H9 (cell line): ENCODE measurements around the gene ATP1B2. TPM values are rescaled to one million over a fixed set of nuclear protein-coding genes. Genes with fewer than 3 reads are reported as not detected.

Experiments used
- DNase-seq: peaks from one replicate; pipeline ENCODE4 v3.0.0-alpha.2; 2017
- H2AFZ ChIP-seq: one replicate; pipeline ENCODE4 v1.6.1; 2013; ENCODE audit warnings: mild to moderate bottlenecking, low read length, control low read depth, moderate library complexity
- H2AK5ac ChIP-seq: 2 replicates; pipeline ENCODE4 v1.6.1; 2013; ENCODE audit warnings: low read length, control low read depth, mixed read lengths; ENCODE audit not compliant: insufficient read length
- H2BK120ac ChIP-seq: one replicate; pipeline ENCODE4 v1.6.1; 2013; ENCODE audit warnings: low read depth, mild to moderate bottlenecking, low read length, control low read depth, inconsistent platforms; ENCODE audit not compliant: poor library complexity, severe bottlenecking
- H2BK12ac ChIP-seq: 2 replicates; pipeline ENCODE4 v1.6.1; 2013; ENCODE audit warnings: low read length, control low read depth, mixed read lengths, low read depth; ENCODE audit not compliant: insufficient read length
- H2BK15ac ChIP-seq: 2 replicates; pipeline ENCODE4 v1.6.1; 2013; ENCODE audit warnings: low read depth, low read length, control low read depth
- H2BK20ac ChIP-seq: one replicate; pipeline ENCODE4 v1.6.1; 2013; ENCODE audit warnings: low read depth, mild to moderate bottlenecking, low read length, control low read depth, inconsistent platforms; ENCODE audit not compliant: poor library complexity, severe bottlenecking
- H2BK5ac ChIP-seq: 2 replicates; pipeline ENCODE4 v1.6.1; 2013; ENCODE audit warnings: low read length, control low read depth, mixed read lengths; ENCODE audit not compliant: insufficient read length
- H3K14ac ChIP-seq: 2 replicates; pipeline ENCODE4 v1.6.1; 2013; ENCODE audit warnings: low read length, control low read depth; ENCODE audit not compliant: insufficient read depth
- H3K18ac ChIP-seq: 2 replicates; pipeline ENCODE4 v1.6.1; 2013; ENCODE audit warnings: low read depth, mild to moderate bottlenecking, mixed read lengths, low read length, control low read depth; ENCODE audit not compliant: insufficient read length
- H3K23ac ChIP-seq: 2 replicates; pipeline ENCODE4 v1.6.1; 2013; ENCODE audit warnings: low read length, control low read depth, mixed read lengths, low read depth; ENCODE audit not compliant: insufficient read length
- H3K23me2 ChIP-seq: 2 replicates; pipeline ENCODE4 v1.6.1; 2013; ENCODE audit warnings: low read depth, mild to moderate bottlenecking, mixed read lengths, low read length, control low read depth; ENCODE audit not compliant: insufficient read length, poor library complexity, severe bottlenecking
- H3K27ac ChIP-seq: 2 replicates; pipeline ENCODE4 v1.5.1; 2013; ENCODE audit warnings: low read length, control low read depth, mixed read lengths, low read depth; ENCODE audit not compliant: insufficient read length
- H3K27me3 ChIP-seq: 2 replicates; pipeline ENCODE4 v1.6.1; 2013; ENCODE audit warnings: low read length, control low read depth, inconsistent platforms; ENCODE audit not compliant: insufficient read depth
- H3K4ac ChIP-seq: 2 replicates; pipeline ENCODE4 v1.6.1; 2013; ENCODE audit warnings: low read depth, mild to moderate bottlenecking, control low read depth, inconsistent platforms, low read length, moderate library complexity
- H3K4me1 ChIP-seq: 2 replicates; pipeline ENCODE4 v1.6.1; 2013; ENCODE audit warnings: low read length, control low read depth, inconsistent platforms; ENCODE audit not compliant: insufficient read depth
- H3K4me2 ChIP-seq: 2 replicates; pipeline ENCODE4 v1.6.1; 2013; ENCODE audit warnings: low read length, control low read depth, mixed read lengths; ENCODE audit not compliant: insufficient read length, insufficient read depth
- H3K56ac ChIP-seq: 2 replicates; pipeline ENCODE4 v1.6.1; 2013; ENCODE audit warnings: low read depth, mild to moderate bottlenecking, mixed read lengths, low read length, control low read depth; ENCODE audit not compliant: insufficient read length
- H3K79me1 ChIP-seq: 2 replicates; pipeline ENCODE4 v1.6.1; 2013; ENCODE audit warnings: low read depth, mild to moderate bottlenecking, moderate library complexity, low read length, control low read depth, inconsistent platforms; ENCODE audit not compliant: insufficient read depth, poor library complexity, severe bottlenecking
- H3K79me2 ChIP-seq: 2 replicates; pipeline ENCODE4 v1.6.1; 2013; ENCODE audit warnings: low read length, control low read depth, inconsistent platforms; ENCODE audit not compliant: insufficient read depth
- H3K9ac ChIP-seq: 2 replicates; pipeline ENCODE4 v1.6.1; 2013; ENCODE audit warnings: low read length, control low read depth, mixed read lengths; ENCODE audit not compliant: insufficient read length; ENCODE audit errors: extremely low read depth
- H3K9me3 ChIP-seq: one replicate; pipeline ENCODE4 v1.6.1; 2013; ENCODE audit warnings: low read depth, low read length, inconsistent platforms; ENCODE audit not compliant: control insufficient read depth
- H3T11ph ChIP-seq: one replicate; pipeline ENCODE4 v1.6.1; 2013; ENCODE audit warnings: mild to moderate bottlenecking, low read length, control low read depth, inconsistent platforms
- H4K20me1 ChIP-seq: one replicate; pipeline ENCODE4 v1.6.1; 2013; ENCODE audit not compliant: control insufficient read depth, insufficient read length, insufficient read depth
- H4K5ac ChIP-seq: 2 replicates; pipeline ENCODE4 v1.6.1; 2013; ENCODE audit warnings: low read depth, mild to moderate bottlenecking, mixed read lengths, low read length, control low read depth; ENCODE audit not compliant: insufficient read length
- H4K8ac ChIP-seq: replicated peaks from 2 replicates; pipeline ENCODE4 v1.6.1; 2013; ENCODE audit warnings: low read length, control low read depth, mixed read lengths, low read depth; ENCODE audit not compliant: insufficient read length
- H4K91ac ChIP-seq: 2 replicates; pipeline ENCODE4 v1.6.1; 2013; ENCODE audit warnings: low read depth, mild to moderate bottlenecking, moderate library complexity, mixed read lengths, low read length, control low read depth; ENCODE audit not compliant: insufficient read length
- H3K27ac Mint-ChIP-seq, 3 experiments: 2 replicates in 2 of 3; 3 replicates in 1 of 3; pipeline ENCODE4 v1.8.0; 2020 to 2021; ENCODE audit warnings: mixed read lengths in 3 of 3, mild to moderate bottlenecking in 1 of 3, moderate library complexity in 1 of 3
- H3K27me3 Mint-ChIP-seq: 2 replicates; pipeline ENCODE4 v1.8.0; 2021; ENCODE audit warnings: low read depth, mild to moderate bottlenecking, moderate library complexity, mixed read lengths
- H3K36me3 Mint-ChIP-seq, 3 experiments: 2 replicates in 2 of 3; 3 replicates in 1 of 3; pipeline ENCODE4 v1.8.0; 2020 to 2021; ENCODE audit warnings: low read depth in 3 of 3, mixed read lengths in 3 of 3; ENCODE audit not compliant: insufficient read depth in 1 of 3
- H3K4me1 Mint-ChIP-seq, 2 experiments: 2 replicates each; pipeline ENCODE4 v1.8.0; 2020; ENCODE audit warnings: mixed read lengths in 2 of 2
- H3K4me3 Mint-ChIP-seq, 2 experiments: 2 replicates in 1 of 2; 3 replicates in 1 of 2; pipeline ENCODE4 v1.8.0; 2020 to 2021; ENCODE audit warnings: mild to moderate bottlenecking in 2 of 2, mixed read lengths in 2 of 2, moderate library complexity in 1 of 2
- H3K9me3 Mint-ChIP-seq, 2 experiments: 2 replicates in 1 of 2; 3 replicates in 1 of 2; pipeline ENCODE4 v1.8.0; 2020; ENCODE audit warnings: mild to moderate bottlenecking in 2 of 2, mixed read lengths in 2 of 2, moderate library complexity in 1 of 2
- WGBS: extraction: QIAGEN DNeasy Blood & Tissue Kit; methylation state at CpG from one replicate; pipeline ENCODE4 v1.1.7; 2013; ENCODE audit warnings: missing lambda C conversion rate, low lambda C conversion rate, mixed read lengths; ENCODE audit not compliant: insufficient read length; ENCODE audit errors: extremely low coverage; 5-methylcytosine and 5-hydroxymethylcytosine counted together
- total RNA-seq: library from RNA; stranded (reverse); gene quantifications from 2 replicates; pipeline ENCODE4 v1.2.1, GENCODE V29; 2021
- TF ChIP-seq, protein P1 (sequence below): fragments of 200-600 bp; sonication (generic); conservative IDR thresholded peaks from 3 replicates; pipeline ENCODE4 v1.8.0; 2021; ENCODE audit warnings: antibody characterized with exemption, mild to moderate bottlenecking

Gene ATP1B2
- total RNA-seq, 1 experiment from 2014 or later = 16.2 TPM

DNA sequence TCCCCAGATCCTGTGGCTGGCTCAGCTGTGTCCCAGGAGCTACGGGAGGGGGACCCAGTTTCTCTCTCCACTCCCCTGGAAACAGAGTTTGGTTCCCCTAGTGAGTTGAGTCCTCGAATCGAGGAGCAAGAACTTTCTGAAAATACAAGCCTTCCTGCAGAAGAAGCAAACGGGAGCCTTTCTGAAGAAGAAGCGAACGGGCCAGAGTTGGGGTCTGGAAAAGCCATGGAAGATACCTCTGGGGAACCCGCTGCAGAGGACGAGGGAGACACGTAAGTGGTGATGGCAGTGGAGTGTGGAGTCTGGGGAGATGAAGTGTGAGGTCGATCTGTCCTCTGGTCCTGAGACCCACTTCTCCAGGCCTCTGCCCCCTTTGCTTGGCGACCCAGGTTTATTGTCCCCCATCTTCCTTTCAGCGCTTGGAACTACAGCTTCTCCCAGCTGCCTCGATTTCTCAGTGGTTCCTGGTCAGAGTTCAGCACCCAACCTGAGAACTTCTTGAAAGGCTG lies 38.1 kb downstream of the ATP1B2 start:
- Histone ChIP-seq H4K5ac (no peak overlapping the region), H3K27me3 (no peaks in the 10 kb centered on the region), H2BK20ac (no peak overlapping the region), H3K4me1 (no peaks in the 10 kb centered on the region; the same call in 1 of the 2 replicates), H2BK12ac (no peak overlapping the region), H3K4ac (no peak overlapping the region), H3K23ac (no peak overlapping the region), H4K8ac (no peak overlapping the region), H3K18ac (no peak overlapping the region), H2BK120ac (no peak overlapping the region), H3K56ac (no peak overlapping the region), H3K14ac (no peak overlapping the region; the same call in 1 of the 2 replicates), H3T11ph (no peak overlapping the region), H3K27ac (no peak overlapping the region), H2BK15ac (no peak overlapping the region), H3K4me2 (peak overlapping the region; percentile 84), H4K91ac (no peak overlapping the region), H3K79me1 (no peaks in the 10 kb centered on the region), H4K20me1 (no peaks in the 10 kb centered on the region), H2AFZ (no peak overlapping the region), H3K9me3 (no peaks in the 10 kb centered on the region), H3K79me2 (peaks cover 19% of the 10 kb centered on the region), H3K23me2 (peaks cover 18% of the 10 kb centered on the region), H2AK5ac (no peak overlapping the region), H3K9ac (peak overlapping the region; percentile 80), H2BK5ac (no peak overlapping the region)
- peak overlapping the region; percentile 92 to 97 (median 94); a peak in 6 of 7 replicates for H3K27ac Mint-ChIP-seq
- peaks cover 25 to 26% of the 10 kb centered on the region in 2 experiments for H3K4me1 Mint-ChIP-seq
- no peak for DNase-seq
- peaks cover 18 to 41% (median 35%) of the 10 kb centered on the region in 3 experiments for H3K36me3 Mint-ChIP-seq
- no peaks in the 10 kb centered on the region for H3K27me3 Mint-ChIP-seq
- TF ChIP-seq, protein P1, sequence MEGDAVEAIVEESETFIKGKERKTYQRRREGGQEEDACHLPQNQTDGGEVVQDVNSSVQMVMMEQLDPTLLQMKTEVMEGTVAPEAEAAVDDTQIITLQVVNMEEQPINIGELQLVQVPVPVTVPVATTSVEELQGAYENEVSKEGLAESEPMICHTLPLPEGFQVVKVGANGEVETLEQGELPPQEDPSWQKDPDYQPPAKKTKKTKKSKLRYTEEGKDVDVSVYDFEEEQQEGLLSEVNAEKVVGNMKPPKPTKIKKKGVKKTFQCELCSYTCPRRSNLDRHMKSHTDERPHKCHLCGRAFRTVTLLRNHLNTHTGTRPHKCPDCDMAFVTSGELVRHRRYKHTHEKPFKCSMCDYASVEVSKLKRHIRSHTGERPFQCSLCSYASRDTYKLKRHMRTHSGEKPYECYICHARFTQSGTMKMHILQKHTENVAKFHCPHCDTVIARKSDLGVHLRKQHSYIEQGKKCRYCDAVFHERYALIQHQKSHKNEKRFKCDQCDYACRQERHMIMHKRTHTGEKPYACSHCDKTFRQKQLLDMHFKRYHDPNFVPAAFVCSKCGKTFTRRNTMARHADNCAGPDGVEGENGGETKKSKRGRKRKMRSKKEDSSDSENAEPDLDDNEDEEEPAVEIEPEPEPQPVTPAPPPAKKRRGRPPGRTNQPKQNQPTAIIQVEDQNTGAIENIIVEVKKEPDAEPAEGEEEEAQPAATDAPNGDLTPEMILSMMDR = no peak
- peak overlapping the region; percentile 94 to 97 for H3K4me3 Mint-ChIP-seq
- H3K9me3 Mint-ChIP-seq = no peaks in the 10 kb centered on the region; a peak in 1 of 5 replicates
- no CpG with 5 or more reads among the region's 13 CpGs for WGBS
